SK-N-SH (cell line): ENCODE measurements around the gene SHLD2. TPM values are rescaled to one million over a fixed set of nuclear protein-coding genes. Genes with fewer than 3 reads are reported as not detected.
A peak's percentile ranks its signal among the peaks of the same experiment; 100 is the strongest.

Experiments
- CTCF ChIA-PET: fragments of 300-600, 350-600 bp; formaldehyde crosslinking; extraction: SDS; loops from one replicate; lab custom pipeline; 2021; lab: Yijun Ruan, JAX
- POLR2A ChIA-PET: fragments of 350-600 bp; sonication (Branson Sonifier 250); formaldehyde crosslinking; extraction: SDS; loops from one replicate; lab custom pipeline; 2020; ENCODE audit warnings: antibody characterized with exemption, inconsistent platforms; lab: Yijun Ruan, JAX
- DNase-seq: peaks from one replicate; pipeline ENCODE4 v3.0.0; 2012
- H2AFZ ChIP-seq: fragments of 200-600 bp; sonication (generic); 2 replicates; pipeline ENCODE4 v1.8.1; 2016; ENCODE audit warnings: antibody characterized with exemption, mild to moderate bottlenecking, low read depth
- H3F3A ChIP-seq: fragments of 200-600 bp; sonication (generic); replicated peaks from 2 replicates; pipeline ENCODE3; 2016; ENCODE audit warnings: antibody characterized with exemption, mild to moderate bottlenecking; ENCODE audit not compliant: insufficient read depth
- H3K27ac ChIP-seq, 2 experiments: fragments of 200-500 bp in 1 of 2; fragments of 200-600 bp in 1 of 2; sonication (Bioruptor generic) in 1 of 2; sonication (generic), shearing (Covaris generic) in 1 of 2; 2 replicates each; pipeline versions ENCODE4 v1.5.1 to v1.6.1; 2014 to 2016; ENCODE audit warnings: low read depth in 2 of 2, inconsistent platforms in 1 of 2, low read length in 1 of 2, mild to moderate bottlenecking in 1 of 2, mixed read lengths in 1 of 2
- H3K27me3 ChIP-seq: fragments of 200-600 bp; sonication (generic), shearing (Covaris generic); 2 replicates; pipeline ENCODE4 v1.6.1; 2016; ENCODE audit warnings: mixed run types; ENCODE audit not compliant: insufficient read depth
- H3K36me3 ChIP-seq, 2 experiments: fragments of 200-500 bp in 1 of 2; fragments of 200-600 bp in 1 of 2; sonication (Bioruptor generic) in 1 of 2; sonication (generic) in 1 of 2; replicated peaks in 1 of 2; 2 replicates each; pipeline versions ENCODE3 to v1.5.1; 2014 to 2016; ENCODE audit warnings: low read length in 1 of 2, mild to moderate bottlenecking in 1 of 2; ENCODE audit not compliant: insufficient read depth in 2 of 2, control insufficient read depth in 1 of 2
- H3K4me1 ChIP-seq, 2 experiments: fragments of 200-500 bp in 1 of 2; fragments of 200-600 bp in 1 of 2; sonication (Bioruptor generic) in 1 of 2; sonication (generic), shearing (Covaris generic) in 1 of 2; 2 replicates each; pipeline versions ENCODE4 v1.5.1 to v1.6.1; 2014 to 2016; ENCODE audit warnings: low read depth in 1 of 2, low read length in 1 of 2, mixed run types in 1 of 2; ENCODE audit not compliant: insufficient read depth in 2 of 2, control insufficient read depth in 1 of 2
- H3K4me2 ChIP-seq: fragments of 200-600 bp; sonication (generic), shearing (Covaris generic); 2 replicates; pipeline ENCODE4 v1.6.1; 2017; ENCODE audit warnings: mixed run types
- H3K4me3 ChIP-seq, 2 experiments: fragments of 200-500 bp in 1 of 2; fragments of 200-600 bp in 1 of 2; sonication (Bioruptor generic) in 1 of 2; sonication (generic), shearing (Covaris generic) in 1 of 2; 2 replicates each; pipeline versions ENCODE4 v1.5.1 to v1.8.1; 2014 to 2016; ENCODE audit warnings: low read depth in 2 of 2, inconsistent platforms in 1 of 2, low read length in 1 of 2, mild to moderate bottlenecking in 1 of 2, mixed read lengths in 1 of 2, moderate library complexity in 1 of 2
- H3K79me2 ChIP-seq: fragments of 200-600 bp; sonication (generic); 2 replicates; pipeline ENCODE4 v1.8.1; 2017; ENCODE audit warnings: mild to moderate bottlenecking; ENCODE audit not compliant: insufficient read depth
- H3K9ac ChIP-seq: fragments of 200-600 bp; sonication (generic); 2 replicates; pipeline ENCODE4 v1.6.1; 2017; ENCODE audit warnings: mixed run types
- H3K9me2 ChIP-seq: fragments of 200-600 bp; sonication (generic); 2 replicates; pipeline ENCODE4 v1.6.1; 2017; ENCODE audit warnings: mixed run types
- H3K9me3 ChIP-seq: fragments of 200-600 bp; sonication (generic); 2 replicates; pipeline ENCODE4 v1.6.1; 2017; ENCODE audit warnings: mixed run types, mild to moderate bottlenecking, moderate library complexity
- H4K20me1 ChIP-seq: fragments of 200-600 bp; sonication (generic); 2 replicates; pipeline ENCODE4 v1.6.1; 2017; ENCODE audit warnings: mild to moderate bottlenecking, mixed run types; ENCODE audit not compliant: insufficient read depth
- CHD2 ChIP-seq: fragments of 150-350 bp; IDR thresholded peaks from 2 replicates; pipeline ENCODE4 v1.6.1; 2018; ENCODE audit warnings: low read length; ENCODE audit not compliant: partially characterized antibody
- EP300 ChIP-seq, 2 experiments: IDR thresholded peaks; 2 replicates each; pipeline versions ENCODE4 v1.4.0 to v1.6.1; 2012; ENCODE audit warnings: borderline replicate concordance in 1 of 2, low read depth in 1 of 2, low read length in 1 of 2
- FOXJ3 ChIP-seq: sonication (generic); formaldehyde crosslinking; IDR thresholded peaks from 2 replicates; pipeline ENCODE4 v1.5.1; 2020; ENCODE audit warnings: mild to moderate bottlenecking, missing genetic modification reagents
- GATA2 ChIP-seq: sonication (generic); formaldehyde crosslinking; IDR thresholded peaks from 2 replicates; pipeline ENCODE4 v1.5.0; 2020; ENCODE audit warnings: mild to moderate bottlenecking, missing genetic modification reagents
- IRF3 ChIP-seq: fragments of 150-350 bp; IDR thresholded peaks from 2 replicates; pipeline ENCODE4 v1.6.1; 2016; ENCODE audit warnings: mild to moderate bottlenecking, low read depth, low read length
- JUND ChIP-seq: IDR thresholded peaks from 2 replicates; pipeline ENCODE4 v1.4.0; 2012
- MAX ChIP-seq: IDR thresholded peaks from 2 replicates; pipeline ENCODE4 v1.4.0; 2012; ENCODE audit warnings: low read depth
- MEF2A ChIP-seq: IDR thresholded peaks from 2 replicates; pipeline ENCODE4 v1.4.0; 2012; ENCODE audit warnings: low read depth, borderline replicate concordance
- RAD21 ChIP-seq: IDR thresholded peaks from 2 replicates; pipeline ENCODE4 v1.6.1; 2012; ENCODE audit warnings: mild to moderate bottlenecking, low read length
- RFX5 ChIP-seq: IDR thresholded peaks from 2 replicates; pipeline ENCODE4 v1.6.1; 2012; ENCODE audit warnings: mild to moderate bottlenecking, improper control_type of control experiment, low read length
- TAF1 ChIP-seq: IDR thresholded peaks from 2 replicates; pipeline ENCODE4 v1.6.1; 2012; ENCODE audit warnings: low read depth, mild to moderate bottlenecking, low read length, moderate library complexity, borderline replicate concordance
- TCF12 ChIP-seq: IDR thresholded peaks from 2 replicates; pipeline ENCODE4 v1.4.0; 2012
- TEAD4 ChIP-seq: IDR thresholded peaks from 2 replicates; pipeline ENCODE4 v1.4.0; 2012; ENCODE audit warnings: mild to moderate bottlenecking, borderline replicate concordance; ENCODE audit not compliant: insufficient read depth
- USF1 ChIP-seq: IDR thresholded peaks from 2 replicates; pipeline ENCODE4 v1.4.0; 2012; ENCODE audit warnings: low read depth, borderline replicate concordance
- YY1 ChIP-seq: IDR thresholded peaks from 2 replicates; pipeline ENCODE4 v1.4.0; 2012; ENCODE audit warnings: low read depth, mild to moderate bottlenecking
- ZBTB33 ChIP-seq: IDR thresholded peaks from 2 replicates; pipeline ENCODE4 v1.4.0; 2012; ENCODE audit warnings: low read depth, borderline replicate concordance
- WGBS: methylation state at CpG from one replicate; pipeline ENCODE4 v1.1.6; 2017; ENCODE audit warnings: low lambda C conversion rate; 5-methylcytosine and 5-hydroxymethylcytosine counted together
- polyA plus RNA-seq, 3 experiments: library from polyadenylated mRNA; depleted of rRNA; stranded (reverse); fragments of >200 nt; gene quantifications; 2 replicates each; pipeline ENCODE4 v1.2.3, GENCODE V29; 2012

Gene SHLD2
- polyA plus RNA-seq, 1 of the 3 experiments (the other 2 are of a cell fraction) = 4.7 TPM

- Histone ChIP-seq H3K4me3 (no peak overlapping the region), H3K36me3 (peaks cover 21 to 59% of the 10 kb centered on the region in 2 experiments), H2AFZ (no peak overlapping the region), H3K9me2 (no peaks in the 10 kb centered on the region), H4K20me1 (no peaks in the 10 kb centered on the region), H3F3A (peaks cover 7% of the 10 kb centered on the region), H3K27me3 (no peaks in the 10 kb centered on the region), H3K79me2 (no peaks in the 10 kb centered on the region), H3K4me1 (peaks cover 6 to 8% of the 10 kb centered on the region in 2 experiments; a peak in 3 of 4 replicates), H3K27ac (peak overlapping the region in 1 of 2 experiments; percentile 76; a peak in 2 of 4 replicates), H3K9me3 (no peaks in the 10 kb centered on the region), H3K4me2 (no peak overlapping the region), H3K9ac (no peak overlapping the region)
- peak; percentile 33 for DNase-seq
- ChIA-PET POLR2A (no interaction called here), CTCF (interaction anchor here (0.8 to 1.7 kb wide), 5 partner anchors 10 to 115 kb away, joined by 3 to 5 read pairs (median 3); no protein-coding TSS in a partner anchor)
- TF ChIP-seq MAX (no peak), IRF3 (no peak), GATA2 (no peak), TCF12 (no peak), TEAD4 (no peak), RFX5 (no peak), TAF1 (no peak), FOXJ3 (no peak), YY1 (no peak), USF1 (no peak), ZBTB33 (no peak), JUND (no peak), RAD21 (no peak), MEF2A (no peak), CHD2 (no peak), EP300 (IDR thresholded peaks at IDR 0.05; ENCODE audit: borderline replicate concordance in 1 of 2, low read depth in 1 of 2, low read length in 1 of 2) (no peak)
- WGBS = 91% methylated on average over 7 of the region's 7 CpGs
Measured at GRCh38 chr10:87053577-87054181, 41.3 kb upstream of the SHLD2 start.
